Stimulated activated CD8-positive, alpha-beta memory T cell treated with anti-CD3 and anti-CD28 coated beads, Interleukin-7, amount 100 ng/mL, for 48 hours (primary cell): ENCODE measurements around the gene BTBD8.

Experiments used
- DNase-seq, 2 donors: peaks; one replicate each; pipeline ENCODE4 v3.0.0-alpha.2; 2020; ENCODE audit warnings: low read depth in 1 of 2; ENCODE audit errors: extremely low read depth in 1 of 2

BTBD8 gene

DNA sequence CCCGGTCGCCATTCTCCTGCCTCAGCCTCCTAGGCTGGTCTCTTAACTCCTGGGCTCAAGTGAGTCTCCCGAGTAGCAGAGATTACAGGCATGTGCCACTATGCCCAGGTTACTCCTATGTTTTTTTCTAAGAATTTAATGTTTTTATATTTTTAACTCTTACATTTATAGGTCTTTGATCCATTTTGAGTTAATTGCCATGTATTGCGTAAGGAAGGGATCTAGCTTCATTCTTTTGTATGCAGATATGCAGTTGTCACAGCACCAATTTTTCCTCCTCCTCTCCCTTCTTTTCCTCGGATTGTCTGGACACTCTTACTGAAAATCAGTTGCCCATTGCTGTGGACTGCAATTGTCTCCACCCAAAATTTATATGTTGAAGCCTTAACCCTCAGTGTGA is 11.5 kb downstream of the BTBD8 start:
- no peak for DNase-seq

- no peak for DNase-seq
Observed at GRCh38 chr1:92094090-92094489, 13.9 kb downstream of the BTBD8 start.

DNA sequence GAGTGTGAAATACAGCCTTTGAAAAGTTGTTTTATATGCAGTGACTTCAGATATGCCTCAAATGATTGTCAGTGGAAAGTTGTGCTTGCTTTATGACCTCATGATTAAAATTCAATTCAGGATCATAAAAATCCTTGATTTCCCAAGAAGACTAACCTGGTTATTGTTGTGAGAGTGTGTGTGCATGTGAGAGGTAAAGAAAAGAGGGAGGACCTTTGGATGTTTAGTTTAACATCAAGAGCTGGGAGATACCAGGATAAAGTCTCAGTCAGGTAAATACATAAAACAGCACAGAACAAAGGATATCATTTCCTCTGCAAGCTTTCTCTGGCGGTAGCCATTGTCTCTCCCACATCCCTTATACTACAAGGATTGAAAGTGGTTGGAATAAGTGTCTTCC is 14.4 kb downstream of the BTBD8 start:
- DNase-seq: no peak

DNA sequence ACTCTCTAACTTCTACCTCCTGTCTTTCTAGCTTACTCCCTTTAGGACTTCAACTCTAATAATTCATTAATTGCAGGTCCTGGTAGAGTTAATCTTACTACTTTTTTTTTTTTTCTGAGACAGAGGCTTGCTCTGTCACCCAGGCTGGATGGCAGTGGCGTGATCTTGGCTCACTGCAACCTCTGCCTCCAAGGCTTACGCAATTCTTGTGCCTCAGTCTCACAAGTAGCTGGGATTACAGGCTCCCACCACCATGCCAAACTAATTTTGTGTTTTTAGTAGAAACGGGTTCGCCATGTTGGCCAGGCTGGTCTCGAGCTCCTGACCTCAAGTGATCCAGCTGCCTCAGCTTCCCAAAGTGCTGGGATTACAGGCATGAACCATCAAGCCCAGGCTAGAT is 15.7 kb downstream of the BTBD8 start:
- DNase-seq: no peak

DNA sequence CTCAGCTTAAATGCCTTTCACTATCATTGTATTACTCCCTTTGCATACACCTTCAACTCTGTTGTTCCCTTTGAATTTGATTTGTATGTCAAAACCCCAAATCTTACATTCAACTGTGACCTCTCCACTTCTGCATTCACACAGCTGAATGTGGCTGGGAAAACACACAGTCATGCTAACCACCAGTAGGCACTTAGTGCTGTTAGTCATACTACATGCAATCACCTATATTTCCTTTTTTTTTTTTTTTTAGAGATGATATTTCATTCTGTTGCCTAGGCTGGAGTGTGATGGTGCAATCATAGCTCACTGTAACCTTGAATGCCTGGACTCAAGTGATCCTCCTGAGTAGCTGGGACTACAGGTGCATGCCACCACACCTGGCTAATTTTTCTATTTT is 16.2 kb downstream of the BTBD8 start:
- DNase-seq: no peak

GRCh38 chr1:92105546-92106081 is 25.5 kb downstream of the BTBD8 start:
- no peak for DNase-seq

- DNase-seq: no peak
Observed at GRCh38 chr1:92108631-92109030, 28.5 kb downstream of the BTBD8 start.

- no peak for DNase-seq
Observed at GRCh38 chr1:92117526-92117925, 37.4 kb downstream of the BTBD8 start.

DNA sequence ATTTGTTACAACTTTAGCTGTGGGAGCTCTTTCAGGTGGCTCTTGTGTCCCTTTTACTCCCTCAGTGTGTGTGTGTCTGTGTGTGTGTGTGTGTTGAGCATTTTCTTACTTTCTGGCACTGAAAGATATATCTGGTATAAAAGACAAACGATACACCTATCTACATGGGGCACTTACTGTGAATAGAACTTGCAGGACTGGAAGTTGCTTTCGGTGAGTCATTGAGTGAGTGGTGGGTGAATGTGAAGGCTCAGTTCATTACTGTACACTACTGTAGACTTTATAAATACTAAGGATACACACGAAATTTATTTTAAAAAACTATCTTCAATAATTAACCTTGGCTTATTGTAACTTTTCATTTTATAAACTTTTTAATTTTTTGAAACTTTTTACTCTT is 38.7 kb downstream of the BTBD8 start:
- DNase-seq: no peak

DNA sequence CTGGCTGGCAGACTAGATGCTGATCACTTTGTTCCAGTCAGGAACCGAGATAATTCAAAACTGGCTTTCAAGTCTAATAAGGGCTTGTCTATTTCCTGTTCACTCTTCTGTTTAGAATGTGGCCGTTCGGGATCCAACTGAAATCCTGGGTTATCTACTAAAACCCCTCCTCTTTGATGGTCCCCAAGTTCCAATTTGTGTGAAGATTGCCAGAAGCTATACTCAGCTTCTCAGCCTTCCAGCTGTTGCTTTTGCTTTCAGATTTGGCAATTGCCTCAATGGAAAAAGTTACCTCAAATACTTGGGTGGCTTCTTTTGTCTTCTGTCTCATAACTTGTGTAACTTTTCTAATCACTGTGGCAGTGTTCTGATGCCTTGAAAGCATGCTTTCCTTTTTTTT is 43.7 kb downstream of the BTBD8 start:
- no peak for DNase-seq

DNA sequence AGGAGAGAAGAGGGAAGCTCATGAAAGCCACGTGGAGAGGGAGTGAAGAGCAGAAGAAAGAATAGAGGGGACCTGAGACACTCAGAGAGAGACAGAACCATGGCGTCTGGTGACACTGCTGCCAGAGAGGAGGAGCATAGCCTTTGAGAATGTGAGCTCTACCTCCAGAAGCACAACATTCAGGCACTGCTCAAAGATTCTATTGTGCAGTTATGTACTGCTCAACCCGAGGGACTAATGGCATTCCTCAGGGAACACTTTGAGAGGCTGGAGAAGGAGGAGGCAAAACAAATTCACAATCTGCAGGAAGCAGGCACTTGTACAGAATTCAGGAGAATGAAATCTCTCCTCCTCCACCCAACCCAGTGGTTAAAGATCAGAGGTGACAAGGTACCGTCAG is 45.1 kb downstream of the BTBD8 start:
- no peak for DNase-seq

DNA sequence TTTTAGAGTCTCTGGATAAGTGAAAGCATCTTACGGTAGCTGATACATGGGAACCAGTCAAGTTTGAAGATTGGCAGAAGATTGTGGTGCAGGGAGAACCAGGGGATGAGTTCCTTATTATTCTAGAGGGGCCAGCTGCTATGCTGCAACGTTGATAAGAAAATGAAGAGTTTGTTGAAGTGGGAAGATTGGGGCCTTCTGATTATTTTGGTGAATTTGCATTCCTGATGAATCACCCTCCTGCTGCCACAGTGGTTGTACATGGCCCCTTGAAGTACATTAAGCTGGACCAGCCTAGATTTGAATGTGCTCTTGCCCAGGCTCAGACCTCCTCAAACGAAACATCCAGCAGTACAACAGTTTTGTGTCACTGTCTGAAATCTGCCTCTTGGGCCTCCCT is 45.9 kb downstream of the BTBD8 start:
- DNase-seq: no peak

- no peak for DNase-seq
Observed at GRCh38 chr1:92134331-92134730, 54.2 kb downstream of the BTBD8 start.

DNA sequence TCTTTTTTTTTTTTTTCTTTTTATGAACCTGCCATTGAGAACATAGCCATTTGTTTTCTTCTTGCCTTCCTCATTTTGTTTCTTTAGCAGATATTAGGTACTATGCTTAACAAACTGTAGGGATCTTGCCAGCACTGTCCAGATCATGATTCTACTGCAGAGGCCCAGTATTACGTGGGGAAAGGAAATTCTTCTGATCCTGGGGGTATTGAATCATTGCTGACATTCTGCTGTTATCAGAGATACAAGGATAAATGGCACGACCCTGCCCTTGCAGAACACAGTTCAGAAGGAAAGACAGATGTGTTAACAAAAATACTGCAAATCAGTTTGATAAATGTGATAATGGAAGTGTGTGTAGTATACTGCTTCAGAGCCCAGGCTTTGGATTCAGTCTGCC is 56.2 kb downstream of the BTBD8 start:
- no peak for DNase-seq

DNA sequence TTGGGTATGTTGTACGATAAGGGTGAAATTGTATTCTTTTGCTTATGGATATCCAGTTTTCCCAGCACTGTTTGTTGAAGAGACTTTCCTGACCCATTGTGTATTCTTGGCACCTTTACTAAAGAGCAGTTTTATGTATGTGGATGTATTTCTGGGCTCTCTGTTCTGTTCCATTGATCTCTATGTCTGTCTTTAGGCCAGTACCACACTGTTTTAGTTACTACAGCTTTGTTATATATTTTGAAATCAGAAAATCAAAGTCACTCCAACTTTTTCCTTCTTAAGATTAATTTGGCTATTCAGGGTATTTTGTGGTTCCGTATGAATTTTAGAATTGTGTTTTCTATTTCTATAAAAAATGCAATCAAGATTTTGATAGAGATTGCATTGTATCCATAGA is 74.8 kb downstream of the BTBD8 start:
- DNase-seq: no peak

DNA sequence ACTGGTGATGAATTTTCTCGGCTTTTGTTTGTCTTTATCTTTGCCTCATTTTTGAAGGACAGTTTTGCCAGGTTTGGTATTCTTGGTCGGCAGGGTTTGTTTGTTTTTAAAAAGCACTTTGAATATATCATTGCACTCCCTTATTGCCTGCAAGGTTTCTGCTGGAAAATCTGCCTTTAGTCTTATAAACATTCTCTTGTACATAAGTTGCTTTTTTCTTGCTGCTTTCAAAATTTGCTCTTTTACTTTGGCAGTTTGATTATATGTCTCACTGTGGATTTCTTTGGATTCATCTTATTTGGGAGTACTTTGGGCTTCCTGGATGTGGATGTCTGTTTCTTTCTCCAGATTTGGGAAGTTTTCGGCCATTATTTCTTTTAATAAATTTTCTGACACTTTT is 79.4 kb downstream of the BTBD8 start:
- no peak for DNase-seq

DNA sequence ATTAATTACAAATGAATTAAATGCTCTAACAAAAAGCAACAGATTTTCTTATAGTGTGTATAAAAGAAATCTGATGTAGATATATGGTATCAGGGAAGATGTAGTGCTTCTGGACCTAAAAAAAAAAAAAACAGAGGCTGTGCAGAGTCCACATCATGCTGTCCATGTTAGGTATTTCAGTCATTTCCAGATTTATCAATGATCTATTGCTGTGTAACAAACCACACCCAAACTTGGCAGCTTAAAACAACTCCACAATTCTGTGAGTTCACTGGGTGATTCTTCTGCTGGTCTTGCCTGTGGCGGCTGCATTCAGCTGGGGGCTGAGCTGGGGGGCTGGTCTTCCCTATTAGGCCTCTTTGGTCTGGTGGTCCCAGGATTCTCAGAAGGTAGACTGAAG is 85.2 kb downstream of the BTBD8 start:
- DNase-seq: no peak

- no peak for DNase-seq
Observed at GRCh38 chr1:92167151-92167550, 87.0 kb downstream of the BTBD8 start.

DNA sequence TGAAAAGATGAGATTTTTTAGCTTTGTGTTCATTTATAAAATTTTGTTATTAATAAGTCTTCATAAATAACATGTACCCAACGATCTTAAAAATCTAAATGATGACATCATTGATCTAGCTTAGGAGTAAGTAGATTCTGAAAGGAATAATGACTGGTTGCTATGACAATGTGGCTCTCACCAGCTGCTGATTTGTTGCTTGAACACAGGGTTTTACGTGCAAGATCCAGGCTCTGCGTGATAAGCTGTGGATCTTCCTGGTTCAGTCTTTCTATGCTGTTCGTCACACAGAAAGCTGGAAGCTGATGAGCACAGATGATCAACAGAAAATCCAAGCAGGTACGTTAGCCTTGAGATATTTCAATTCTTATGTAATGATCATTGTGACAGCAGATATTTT is 88.5 kb downstream of the BTBD8 start:
- DNase-seq: no peak

DNA sequence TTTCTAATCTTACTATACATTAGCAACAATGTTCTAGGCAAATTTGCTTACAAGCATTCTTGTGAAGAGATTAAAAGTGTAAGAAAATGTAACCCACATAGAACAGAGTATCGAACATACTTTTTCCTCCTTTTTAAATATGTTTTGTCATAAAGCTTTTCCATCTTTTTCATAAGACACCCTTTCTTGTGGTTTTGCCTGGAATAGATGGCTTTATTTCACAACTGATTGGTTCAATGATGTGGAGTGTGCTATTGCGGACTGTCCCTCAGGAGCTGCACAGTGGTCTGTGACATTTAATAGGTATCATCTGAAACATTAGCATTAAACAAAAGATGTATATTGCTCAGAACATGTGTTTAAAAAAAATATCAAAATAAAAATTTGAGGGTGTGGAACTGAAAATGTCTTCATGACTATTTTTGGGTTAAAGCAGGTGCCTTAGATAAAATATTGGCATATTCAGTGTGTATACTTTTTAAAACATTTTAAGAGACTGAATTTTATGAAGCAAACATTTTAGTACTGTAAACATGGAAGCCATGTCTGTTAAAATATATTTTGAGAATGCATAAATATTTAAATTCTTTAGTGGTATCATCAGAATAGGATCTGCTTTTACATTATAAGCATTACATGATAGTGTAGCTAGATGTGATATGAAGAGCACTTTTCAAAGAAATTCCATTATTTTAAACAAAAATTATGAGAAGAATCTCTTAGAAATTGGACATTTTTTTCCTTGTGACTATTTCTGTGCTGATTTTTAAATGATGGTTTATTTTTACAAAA is 89.3 kb downstream of the BTBD8 start:
- no peak for DNase-seq

DNA sequence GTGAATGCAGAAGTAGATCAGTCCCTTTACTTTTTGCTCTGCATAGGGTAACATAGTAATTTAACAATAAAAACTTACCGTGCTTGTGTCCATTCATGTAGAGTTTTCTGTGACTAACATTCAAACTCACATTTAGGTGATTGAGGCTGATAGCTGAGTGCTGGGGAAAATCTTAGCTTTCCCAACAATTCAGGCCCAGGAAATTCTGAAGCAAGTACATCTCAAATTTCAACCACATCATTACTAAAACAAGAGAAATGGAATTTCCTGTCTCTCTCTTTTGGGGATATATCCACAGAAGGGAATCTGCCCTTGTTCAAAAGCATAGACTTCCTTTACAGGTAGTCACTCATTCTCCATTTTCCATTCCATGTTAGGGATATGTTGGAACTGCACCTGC is 104.5 kb downstream of the BTBD8 start:
- DNase-seq: no peak

GRCh38 chr1:92186081-92186480 is 105.9 kb downstream of the BTBD8 start:
- DNase-seq: no peak
